Measurements from ENCODE around the gene SUCLG2.

Gene SUCLG2

DNA sequence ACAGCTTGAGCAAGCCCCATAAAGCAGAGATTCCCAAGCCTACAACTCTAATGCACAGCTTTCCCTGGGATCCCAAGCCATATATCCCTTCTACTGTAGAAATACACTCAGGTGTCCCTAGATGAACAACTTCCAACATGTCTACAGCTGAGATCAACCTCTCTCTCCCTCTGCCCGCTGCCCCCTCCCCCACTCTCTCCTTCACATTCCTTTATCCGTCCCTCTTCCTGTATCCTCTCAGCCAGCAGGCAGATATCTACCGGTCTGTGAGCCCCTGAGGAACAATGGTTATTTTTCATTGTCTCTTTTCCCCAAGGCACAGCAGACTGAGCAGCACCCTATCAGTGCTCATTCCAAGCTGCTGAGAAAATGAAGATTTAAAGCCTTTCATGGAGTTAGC lies 138.6 kb downstream of the SUCLG2 start:
- no peak for DNase-seq

DNA sequence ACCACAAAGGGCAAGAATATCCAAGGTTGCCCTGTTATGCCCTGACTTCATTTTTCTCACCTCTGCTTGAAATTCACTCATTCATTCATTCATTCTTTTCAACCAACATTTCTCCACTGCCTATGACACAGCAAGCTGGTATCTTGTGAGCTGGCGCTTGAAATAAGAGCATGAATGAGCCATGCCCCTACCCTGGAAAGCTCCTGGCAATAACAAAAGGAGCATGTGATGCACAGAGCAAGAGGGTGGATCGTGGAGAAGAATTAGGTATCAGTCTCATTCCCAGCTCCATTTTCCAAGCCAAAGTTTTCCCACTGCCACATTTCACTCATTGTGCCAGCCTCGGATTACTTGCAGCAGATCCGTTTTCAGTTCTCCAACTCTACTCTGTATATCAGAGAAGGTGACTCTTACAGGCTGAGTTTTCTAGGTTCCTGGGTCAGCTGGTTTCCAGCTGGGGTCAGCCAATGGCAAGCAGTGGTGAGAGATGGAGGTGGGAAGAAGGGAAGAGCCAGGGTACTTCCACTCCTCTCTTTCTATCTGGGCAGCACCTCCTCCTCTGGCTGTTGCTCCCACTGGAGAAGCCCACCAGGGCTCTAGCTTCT lies 144.8 kb downstream of the SUCLG2 start:
- no peak for DNase-seq

DNA sequence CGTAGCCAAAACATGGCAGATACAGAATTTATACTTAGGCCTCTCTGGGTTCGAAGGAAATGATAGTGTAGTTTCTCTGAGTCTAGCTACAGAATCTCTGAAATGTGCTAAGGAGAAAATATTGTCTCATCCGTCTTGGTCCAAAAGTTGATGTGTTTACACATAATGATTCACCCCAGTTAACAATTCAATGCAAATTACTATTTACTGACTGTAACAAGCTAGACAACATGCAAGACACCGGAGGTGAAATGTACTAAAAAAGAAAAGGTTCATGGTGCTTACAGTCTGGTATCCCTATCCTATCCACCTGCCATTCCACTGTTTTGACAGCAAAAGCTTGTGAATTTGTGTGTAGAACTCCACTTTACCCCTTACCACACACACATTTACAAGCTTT lies 146.8 kb downstream of the SUCLG2 start:
- no peak for DNase-seq

DNA sequence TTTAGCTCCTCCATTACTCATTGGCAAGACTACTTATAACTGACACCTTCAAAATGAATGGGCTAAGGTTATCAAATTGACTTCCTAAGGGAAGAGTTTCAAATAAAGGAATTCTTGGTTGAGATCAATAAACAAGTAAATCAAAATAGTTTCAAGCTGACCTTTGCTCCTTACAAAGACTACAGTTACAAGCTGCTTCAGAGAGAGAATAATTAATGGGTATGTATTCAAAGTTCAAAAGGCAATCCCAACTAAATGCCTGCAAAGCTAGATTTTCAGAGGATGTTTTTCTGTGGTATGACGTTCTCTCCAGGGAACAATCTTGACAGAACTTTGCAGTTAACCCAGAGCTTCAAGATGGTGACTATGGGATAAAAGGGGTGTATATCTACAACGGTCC lies 153.7 kb downstream of the SUCLG2 start:
- DNase-seq = no peak

DNA sequence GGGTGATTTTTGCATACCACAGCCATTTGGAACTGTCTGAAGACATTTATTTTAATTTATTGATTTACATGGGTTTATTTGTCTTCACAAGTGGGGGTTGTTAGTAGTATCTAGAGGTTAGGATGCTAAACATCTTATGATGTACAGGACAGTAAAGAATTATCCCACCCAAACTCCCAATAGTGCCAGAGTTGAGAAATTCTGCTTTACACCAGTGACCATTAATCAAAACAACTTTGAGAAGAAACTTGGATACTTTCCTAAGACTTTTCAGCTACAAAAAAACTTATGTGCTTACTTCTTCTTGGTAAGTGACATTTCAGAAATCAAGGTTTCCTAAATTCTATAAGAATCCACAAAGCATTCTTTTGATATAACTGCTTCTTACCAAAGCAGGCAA lies 156.7 kb downstream of the SUCLG2 start:
- no peak for DNase-seq

DNA sequence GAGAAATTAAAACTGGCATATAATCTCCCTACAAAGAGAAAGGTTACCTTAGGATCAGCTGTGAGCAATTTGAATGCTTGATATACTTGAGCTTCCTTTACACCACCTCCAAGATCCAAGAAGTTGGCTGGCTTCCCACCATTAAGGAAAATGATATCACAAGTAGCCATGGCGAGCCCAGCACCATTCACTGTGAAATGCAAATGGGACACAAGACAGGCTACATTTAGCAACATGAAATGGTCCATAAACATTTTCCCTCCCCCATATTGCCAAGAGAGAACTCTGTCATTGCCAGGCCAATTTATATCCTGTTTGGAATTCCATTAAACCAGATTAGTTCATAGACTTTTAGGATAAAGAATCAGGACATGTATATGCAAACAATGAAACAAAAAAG lies 158.7 kb downstream of the SUCLG2 start:
- DNase-seq = no peak

DNA sequence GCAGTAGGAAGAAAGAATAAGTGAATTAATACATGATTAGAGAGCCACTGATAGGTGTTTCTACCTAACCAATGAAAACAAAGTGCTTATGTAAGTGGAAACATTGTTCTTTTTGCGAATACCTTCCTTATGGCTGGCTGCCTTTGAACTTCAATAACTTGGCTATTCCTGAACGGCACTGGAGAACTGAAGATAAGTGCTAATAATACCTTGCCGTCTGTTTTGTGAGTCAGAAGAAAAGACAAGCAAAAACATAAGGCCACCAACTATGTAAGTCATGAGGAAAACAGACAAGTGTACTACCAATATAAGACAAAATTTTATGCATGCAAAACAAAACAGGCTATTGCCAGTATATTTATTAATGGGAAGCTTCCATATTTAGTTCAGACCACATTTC lies 160.6 kb downstream of the SUCLG2 start:
- DNase-seq = no peak

DNA sequence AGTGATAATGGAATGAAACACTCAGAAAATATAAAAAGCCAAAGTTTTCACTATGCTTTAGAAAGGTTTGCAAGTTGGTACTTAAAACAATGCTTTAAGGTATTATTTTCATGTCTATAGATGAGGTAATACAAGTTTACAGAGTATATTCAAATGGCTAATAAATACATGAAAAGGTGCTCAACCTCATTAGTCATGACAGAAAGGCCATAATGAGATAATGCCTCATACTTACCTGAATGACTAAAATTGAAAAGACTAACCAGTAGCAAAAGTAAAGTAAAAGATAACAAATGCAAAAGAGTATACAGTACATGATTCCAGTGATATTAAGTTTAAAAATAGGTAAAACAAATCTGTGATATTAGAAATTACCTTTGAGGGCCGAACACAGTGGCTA lies 163.8 kb downstream of the SUCLG2 start:
- DNase-seq = no peak

DNA sequence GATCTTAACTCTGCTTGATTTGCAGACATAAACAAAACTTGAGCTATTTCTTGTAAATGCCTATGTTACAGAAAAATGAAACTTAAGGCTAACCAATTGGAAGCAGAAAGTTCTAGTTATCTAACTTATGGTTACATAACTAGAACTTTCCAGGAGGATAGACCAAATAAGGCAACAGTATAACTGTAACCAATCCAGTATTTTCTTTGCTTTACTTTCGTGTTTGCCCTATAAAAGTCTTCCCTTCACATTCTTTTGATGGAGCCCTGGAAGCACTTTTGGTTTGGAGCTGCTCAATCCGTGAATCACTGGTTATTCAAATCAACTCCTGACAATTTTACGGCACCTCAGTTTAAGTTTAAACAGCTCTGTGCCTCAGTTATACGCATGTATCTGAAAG lies 164.6 kb downstream of the SUCLG2 start:
- DNase-seq = no peak

DNA sequence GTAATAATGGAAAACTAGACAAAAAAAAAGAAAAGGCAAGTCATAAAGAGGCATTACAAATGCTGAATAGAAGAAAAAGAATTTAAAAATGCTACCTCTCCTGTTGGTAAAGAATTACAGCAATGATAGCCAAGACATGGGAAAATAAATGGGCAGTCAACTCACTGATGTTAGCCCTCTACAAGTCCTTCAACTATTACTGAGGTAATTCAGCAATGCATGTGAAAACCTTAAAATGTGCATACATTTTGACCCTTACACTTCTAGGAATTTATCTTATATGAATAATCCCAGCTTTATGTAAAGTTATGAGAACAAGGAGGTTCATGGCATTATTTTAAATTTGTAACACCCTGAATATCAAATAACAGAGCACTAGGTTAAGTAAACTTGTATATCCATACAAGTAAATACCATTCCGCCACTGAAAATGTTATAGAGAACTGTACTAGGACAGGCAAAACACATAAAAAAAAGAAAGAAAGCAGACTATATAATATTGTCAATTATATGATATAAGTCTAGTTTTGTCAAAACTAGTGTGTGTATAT lies 166.8 kb downstream of the SUCLG2 start:
- no peak for DNase-seq

DNA sequence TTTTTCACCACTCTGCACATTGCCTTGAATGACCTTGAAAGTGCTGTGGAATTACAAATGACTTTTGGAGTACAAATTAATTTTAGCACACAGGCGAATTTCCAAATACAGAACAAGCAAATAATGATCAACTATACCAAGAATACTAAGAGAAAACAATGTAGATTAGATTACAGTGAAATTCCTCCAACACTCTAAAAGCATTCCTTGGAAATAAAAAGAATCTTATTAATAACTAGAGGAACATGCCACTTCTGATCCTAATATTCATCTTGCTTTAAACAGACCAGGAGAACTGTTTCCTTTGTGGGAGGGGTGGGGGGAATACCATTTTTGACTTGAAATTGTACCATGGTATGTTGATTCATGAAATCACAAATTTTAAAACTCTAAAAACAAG lies 167.5 kb downstream of the SUCLG2 start:
- DNase-seq = no peak

DNA sequence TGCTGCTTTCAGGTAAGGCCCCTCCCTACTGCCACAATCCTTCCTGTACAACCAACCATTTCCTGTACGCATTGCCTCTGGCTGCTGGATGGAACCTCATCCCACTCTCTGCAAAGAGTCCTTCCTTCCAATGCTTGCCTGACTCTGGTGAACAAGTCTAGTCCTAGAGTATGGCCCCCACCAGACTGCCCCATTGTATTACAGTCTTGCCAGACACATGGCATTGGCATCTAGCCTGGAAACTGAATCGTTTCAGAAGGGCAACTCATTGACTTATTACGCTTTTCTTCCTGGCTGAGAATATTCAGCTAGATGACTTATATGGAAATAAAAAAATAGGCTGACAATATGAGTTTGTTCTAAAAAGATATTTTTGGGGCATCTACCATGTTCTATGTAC lies 170.3 kb downstream of the SUCLG2 start:
- DNase-seq = peak in 3 of 56 donors; percentile 0 to 5 (median 4)

DNA sequence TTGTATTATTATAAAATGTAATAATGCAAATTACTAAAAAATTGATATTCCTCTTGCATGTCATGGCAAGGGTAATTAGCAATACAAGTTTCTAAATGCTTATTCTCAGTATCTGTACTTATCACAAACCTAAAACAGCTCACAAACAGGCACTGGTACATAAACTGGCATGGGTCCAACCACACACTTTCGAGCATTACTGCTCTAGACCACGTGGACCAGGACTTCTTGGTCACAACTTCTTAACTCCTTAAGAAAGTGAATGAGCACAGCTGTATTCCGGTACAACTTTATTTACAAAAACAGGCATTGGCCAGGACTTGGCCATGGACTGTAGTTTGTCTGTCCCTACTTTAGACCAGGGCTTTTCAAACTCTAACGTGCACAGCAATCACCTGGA lies 173.3 kb downstream of the SUCLG2 start:
- no peak for DNase-seq

DNA sequence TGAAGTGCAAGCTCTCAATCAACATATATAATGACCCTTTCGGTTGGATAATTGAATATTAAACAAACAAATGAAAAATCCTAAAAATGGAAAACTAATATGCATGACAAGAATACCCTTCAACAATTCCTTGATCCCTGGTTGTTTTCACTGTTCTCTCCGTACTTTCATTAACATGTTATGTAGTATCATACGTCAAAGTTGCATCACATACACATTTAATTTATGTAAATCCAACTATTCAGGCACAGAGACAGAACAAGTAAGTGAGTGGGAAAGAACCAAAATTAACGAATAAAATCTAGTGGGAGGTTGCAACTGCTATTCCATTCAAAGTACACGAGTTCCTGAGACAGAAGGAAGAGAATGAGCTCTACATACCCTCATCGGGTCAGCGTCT lies 176.0 kb downstream of the SUCLG2 start:
- no peak for DNase-seq

DNA sequence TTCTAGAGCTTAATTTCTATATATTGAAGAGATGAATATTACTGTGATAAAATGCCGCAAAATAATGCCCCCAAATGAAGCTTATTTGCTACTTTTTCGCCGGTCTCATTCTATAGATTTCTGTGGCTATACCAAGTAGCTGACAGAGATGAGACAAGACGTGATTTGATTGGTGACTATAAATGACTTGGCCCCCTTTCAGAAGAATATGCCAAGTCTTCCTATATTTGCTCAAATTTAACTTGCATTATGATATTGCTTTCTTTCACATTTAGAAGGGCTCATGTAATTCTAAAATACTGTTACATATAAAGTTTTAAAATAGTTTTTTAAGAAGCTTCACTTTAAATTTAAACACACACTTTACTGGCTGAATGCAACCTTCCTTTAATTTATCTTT lies 180.1 kb downstream of the SUCLG2 start:
- DNase-seq = no peak

DNA sequence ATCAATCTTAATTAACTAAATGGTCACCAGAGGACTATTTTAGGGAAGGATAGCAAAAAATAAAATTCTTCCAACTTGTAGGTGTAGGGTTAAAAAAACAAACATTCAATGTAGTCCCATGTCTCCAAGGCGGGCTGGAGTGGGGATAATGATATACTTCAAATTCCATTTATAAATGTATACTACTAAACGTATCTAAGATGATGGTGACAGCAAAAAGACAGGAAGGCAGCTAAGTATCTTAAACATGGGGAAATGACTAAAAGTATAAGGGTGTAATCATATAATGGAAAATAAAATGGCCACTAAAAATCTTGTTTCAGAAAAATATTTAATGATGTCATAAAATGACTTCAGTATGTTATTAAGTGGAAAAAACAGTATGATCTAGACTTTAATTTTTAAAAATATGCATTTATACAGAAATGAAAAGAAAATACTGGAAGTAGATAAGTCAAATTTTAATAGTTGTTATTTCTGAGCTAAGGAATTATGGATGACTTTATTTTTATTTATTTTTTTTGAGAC lies 181.7 kb downstream of the SUCLG2 start:
- DNase-seq = no peak

DNA sequence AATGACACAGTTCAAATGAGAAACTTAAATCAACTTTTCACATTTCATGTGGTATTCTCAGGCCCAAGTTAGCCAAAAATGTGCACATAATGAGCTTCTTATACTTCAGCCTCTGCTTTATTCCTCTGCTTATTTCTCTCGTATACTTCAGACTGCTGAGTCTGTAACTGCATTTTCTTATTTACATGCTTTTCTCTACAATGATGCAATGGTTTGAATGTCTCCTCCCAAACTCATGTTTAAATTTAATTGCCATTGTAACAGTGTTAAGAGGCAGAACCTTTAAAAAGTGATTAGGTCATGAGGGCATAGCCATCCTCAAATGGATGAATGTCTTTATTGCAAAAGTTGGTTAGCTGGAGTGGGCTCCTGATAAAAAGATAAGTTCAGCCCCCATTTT lies 184.2 kb downstream of the SUCLG2 start:
- DNase-seq = no peak

DNA sequence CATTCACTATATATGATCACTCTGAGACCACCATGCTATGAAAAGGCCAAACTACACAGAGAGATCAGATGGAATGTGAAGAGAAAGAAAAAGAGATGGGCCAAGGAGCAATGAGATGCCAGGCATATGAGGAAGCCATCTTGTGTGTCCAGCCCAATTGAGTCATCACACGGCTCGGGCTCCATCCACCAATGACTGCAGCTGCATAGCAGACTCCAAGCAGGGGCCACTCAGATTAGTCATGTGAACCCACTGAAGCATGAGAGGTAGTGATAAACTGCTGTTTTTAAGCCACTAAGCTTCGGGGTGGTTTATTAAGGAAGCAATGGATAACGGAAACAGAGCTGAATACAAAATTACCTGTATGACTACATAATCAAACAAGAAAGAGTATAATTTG lies 185.9 kb downstream of the SUCLG2 start:
- no peak for DNase-seq

DNA sequence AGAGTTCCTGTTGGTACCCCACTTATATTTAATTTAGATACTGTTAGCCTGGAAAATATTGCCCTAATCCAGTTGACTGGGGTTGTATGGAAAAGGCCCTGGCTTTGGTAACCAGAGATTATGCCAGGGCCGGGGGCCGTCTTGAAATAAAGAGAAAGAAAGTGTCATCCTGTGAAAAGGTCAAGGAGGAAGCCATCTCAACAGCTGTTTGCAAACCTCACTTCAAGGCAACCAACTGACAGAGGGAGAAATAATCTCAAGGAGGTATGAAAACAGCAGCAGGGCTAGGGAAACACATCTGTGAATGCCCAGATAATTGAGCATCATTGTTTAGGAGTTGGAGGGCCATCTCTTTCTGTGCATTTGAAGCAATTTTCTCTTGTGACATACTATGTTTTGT lies 190.8 kb downstream of the SUCLG2 start:
- DNase-seq = no peak

DNA sequence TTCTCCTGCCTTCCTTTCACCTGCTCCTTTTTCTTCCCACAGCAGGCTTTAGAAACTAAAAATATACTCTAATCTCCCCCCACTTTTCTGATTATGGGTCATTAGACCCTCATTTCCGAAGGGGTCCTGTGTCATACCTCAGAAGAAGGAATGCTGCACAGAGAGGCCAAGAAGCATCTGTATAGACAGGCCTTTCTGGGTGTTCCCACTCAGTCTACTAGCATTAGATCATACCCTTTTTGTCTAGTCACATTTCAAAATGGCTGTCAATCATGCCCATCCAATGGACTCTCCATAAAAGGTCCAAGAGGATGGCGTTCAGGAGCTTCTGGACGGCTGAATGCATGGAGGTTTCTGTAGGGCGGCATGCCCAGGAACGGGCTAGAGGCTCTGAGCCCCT lies 192.2 kb downstream of the SUCLG2 start:
- DNase-seq = no peak

DNA sequence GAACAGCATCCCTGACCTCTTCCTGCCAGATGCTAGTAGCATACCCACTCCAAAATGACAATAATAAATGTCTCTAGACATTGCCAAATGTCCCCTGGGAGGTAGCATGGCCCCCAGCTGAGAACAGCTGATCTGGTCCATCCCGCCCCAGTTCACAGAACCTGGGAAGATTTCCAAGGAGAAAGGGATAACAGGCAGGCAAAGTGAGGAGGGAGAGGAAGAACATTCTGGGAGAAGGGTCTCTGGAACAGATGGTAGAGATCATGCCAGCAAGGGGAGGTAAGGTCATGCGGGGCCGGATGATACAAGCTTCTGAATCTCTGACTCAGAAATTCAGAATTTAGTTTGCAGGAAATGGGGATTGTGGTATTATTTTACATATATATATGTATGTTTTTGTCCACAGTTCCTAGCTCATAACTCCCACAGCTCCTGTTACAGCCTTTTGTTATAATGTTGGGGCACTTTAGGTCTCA lies 192.7 kb downstream of the SUCLG2 start:
- no peak for DNase-seq

DNA sequence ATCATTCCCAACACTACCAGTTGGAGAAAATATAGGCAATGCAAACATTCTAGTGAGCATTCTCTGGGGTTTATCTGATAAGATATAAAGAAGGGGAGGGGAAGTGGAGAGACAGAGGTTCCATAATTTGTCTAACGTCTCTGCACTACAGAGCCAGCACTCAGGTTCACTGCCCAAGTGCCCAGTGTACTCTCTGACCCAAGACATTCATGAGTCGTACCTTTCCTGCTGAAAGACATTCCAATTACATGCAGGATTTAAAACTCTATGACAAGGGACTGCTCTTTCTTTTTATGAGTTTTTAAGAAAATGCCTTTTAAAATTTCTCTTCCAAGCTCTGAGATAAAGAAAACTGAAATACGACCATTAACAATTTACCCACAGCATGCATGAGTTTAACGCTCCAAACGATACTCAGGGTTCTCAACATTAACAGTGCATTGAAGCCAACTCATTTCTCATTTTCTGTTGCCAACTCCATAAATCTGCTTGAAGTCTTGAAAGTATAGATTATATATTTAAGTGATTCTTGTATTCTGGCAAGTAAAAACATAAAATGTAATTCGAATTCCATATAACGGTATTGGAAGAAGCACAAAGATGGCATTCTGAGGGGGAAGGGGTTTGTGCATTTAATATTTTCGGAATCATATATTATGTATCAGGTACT lies 193.4 kb downstream of the SUCLG2 start:
- no peak for DNase-seq

DNA sequence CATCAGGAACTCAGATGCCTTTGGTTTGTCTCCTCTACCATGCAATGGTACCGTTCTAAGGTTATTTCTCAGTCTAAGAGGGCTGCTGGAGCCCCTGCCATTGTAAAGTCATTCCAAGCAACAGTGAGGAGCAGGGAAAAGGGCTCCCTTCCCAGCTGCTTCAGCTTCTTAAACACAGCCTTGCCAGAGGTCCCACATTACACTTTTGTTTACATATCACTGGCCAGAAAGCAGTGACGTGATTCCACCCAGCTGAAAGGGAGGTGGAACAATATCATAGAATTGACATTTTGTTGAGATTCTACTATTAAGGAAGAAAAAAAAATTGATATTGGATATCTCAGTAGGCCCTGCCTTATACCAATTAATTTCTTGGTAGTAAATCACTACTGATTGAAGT lies 194.6 kb downstream of the SUCLG2 start:
- no peak for DNase-seq
